Measurements from ENCODE around the gene CHPF2. TPM values are rescaled to one million over a fixed set of nuclear protein-coding genes. Genes with fewer than 3 reads are reported as not detected.

CHPF2 gene
- total and polyA plus RNA-seq, 2 experiments from 2014 or later, result 51.0 to 70.0 TPM

DNA sequence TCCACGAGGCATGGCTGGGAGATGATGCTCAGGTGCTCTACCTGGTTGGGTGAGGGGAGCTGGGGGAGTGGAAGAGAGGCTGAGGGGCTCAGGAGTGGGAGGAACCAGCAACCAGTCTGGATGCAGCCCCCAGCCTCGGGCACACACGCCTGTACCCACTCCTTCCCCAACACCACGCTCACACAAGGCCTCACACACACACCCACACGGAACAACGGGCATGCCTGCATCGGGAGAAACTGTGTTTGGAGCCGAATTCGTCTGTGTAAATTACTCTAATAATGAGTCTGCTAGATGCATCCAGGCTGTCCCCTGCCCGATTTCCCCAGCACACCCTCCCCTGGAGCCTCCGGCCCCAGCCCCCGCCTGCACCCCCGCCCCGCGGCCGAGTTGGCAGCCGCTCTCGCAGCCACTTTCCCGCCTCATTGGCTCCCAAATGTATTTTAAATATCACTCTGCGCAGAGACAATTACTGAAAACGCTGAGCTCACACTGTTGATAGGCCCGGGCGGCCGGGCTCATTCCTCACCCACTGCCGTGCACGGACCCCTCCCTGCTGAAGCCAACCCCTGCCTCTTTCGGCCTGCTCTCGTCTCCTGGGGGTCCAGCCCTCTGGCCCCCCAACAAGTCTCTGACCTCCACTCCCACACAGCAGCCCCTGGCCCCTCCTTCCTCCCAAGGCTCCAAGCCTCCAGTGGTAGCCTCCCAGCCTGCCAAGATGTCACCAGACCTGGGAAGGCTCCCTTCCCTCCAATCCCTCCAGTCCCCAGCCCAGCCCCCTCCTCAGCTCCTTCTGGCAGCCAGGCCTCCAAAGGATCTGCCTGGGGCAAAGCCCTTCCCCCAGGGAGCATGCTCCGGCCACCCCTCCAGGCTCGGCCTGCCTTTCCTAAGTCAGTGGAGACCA, 33.1 kb upstream of the CHPF2 start:
- WGBS (ENCODE audit: low lambda C conversion rate, missing lambda C conversion rate), result 83% methylated on average over 25 of the region's 30 CpGs
- no peak for TF ChIP-seq EZH2phosphoT487 (IDR thresholded peaks at IDR 0.05; ENCODE audit: low read depth, severe bottlenecking, unreplicated experiment)
- no peak for TF ChIP-seq EZH2 (IDR thresholded peaks at IDR 0.05; ENCODE audit: borderline replicate concordance)
- TF ChIP-seq CTCF (IDR thresholded peaks at IDR 0.05; ENCODE audit: poor library complexity), result no peak
- no peaks in the 10 kb centered on the region for H3K4me1 ChIP-seq (ENCODE audit: insufficient read depth)
- no peaks in the 10 kb centered on the region for H3K9me2 ChIP-seq (replicated peaks; ENCODE audit: insufficient read depth)
- no peak overlapping the region for H2AFZ ChIP-seq
- H4K20me1 ChIP-seq (ENCODE audit: insufficient read depth, poor library complexity, severe bottlenecking), result no peaks in the 10 kb centered on the region
- no peaks in the 10 kb centered on the region for H3K79me2 ChIP-seq
- DNase-seq (ENCODE audit: low spot score), result no peak
- no peaks in the 10 kb centered on the region for H3K9me3 ChIP-seq (ENCODE audit: low read depth)
- no peaks in the 10 kb centered on the region for H3K36me3 ChIP-seq (replicated peaks; ENCODE audit: insufficient read depth, low read depth)
- no peak overlapping the region for H3K4me2 ChIP-seq
- H3K4me3 ChIP-seq, result no peak overlapping the region
- H3K27ac ChIP-seq, result no peak overlapping the region
- peaks cover 13% of the 10 kb centered on the region for H3K27me3 ChIP-seq

DNA sequence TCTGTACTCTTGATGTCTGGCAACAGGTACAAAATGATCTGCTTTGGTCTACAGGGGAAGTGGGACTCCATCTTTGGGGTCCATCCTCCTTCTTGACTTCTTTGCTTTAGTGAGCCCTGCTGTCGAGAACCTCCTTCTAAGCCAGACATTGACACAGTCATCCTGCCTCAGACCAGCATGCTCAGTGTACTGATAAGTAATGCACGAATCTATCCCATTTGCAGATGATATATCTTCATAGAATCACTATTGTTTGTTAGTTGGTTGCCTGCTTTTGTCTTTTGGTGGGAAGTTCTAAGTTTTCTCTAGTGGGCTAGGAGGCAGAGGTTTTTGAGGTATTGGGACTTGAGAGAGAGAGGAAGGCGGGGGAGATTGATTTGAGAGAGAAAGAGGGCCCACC, 30.9 kb upstream of the CHPF2 start:
- H3K4me3 ChIP-seq, result no peak overlapping the region
- WGBS (ENCODE audit: low lambda C conversion rate, missing lambda C conversion rate), result 80% methylated on average over 3 of the region's 3 CpGs
- no peak for DNase-seq (ENCODE audit: low spot score)
- H3K79me2 ChIP-seq, result no peaks in the 10 kb centered on the region
- TF ChIP-seq EZH2phosphoT487 (IDR thresholded peaks at IDR 0.05; ENCODE audit: low read depth, severe bottlenecking, unreplicated experiment), result no peak
- TF ChIP-seq EZH2 (IDR thresholded peaks at IDR 0.05; ENCODE audit: borderline replicate concordance), result no peak
- no peak for TF ChIP-seq CTCF (IDR thresholded peaks at IDR 0.05; ENCODE audit: poor library complexity)
- no peak overlapping the region for H3K27ac ChIP-seq
- H3K27me3 ChIP-seq, result no peaks in the 10 kb centered on the region
- H3K4me1 ChIP-seq (ENCODE audit: insufficient read depth), result no peaks in the 10 kb centered on the region
- no peak overlapping the region for H3K4me2 ChIP-seq
- H3K9me3 ChIP-seq (ENCODE audit: low read depth), result no peaks in the 10 kb centered on the region
- H3K9me2 ChIP-seq (replicated peaks; ENCODE audit: insufficient read depth), result no peaks in the 10 kb centered on the region
- H4K20me1 ChIP-seq (ENCODE audit: insufficient read depth, poor library complexity, severe bottlenecking), result no peaks in the 10 kb centered on the region
- H3K36me3 ChIP-seq (replicated peaks; ENCODE audit: insufficient read depth, low read depth), result no peaks in the 10 kb centered on the region
- no peak overlapping the region for H2AFZ ChIP-seq

- Histone ChIP-seq H3K4me3 (no peak overlapping the region), H4K20me1 (ENCODE audit: insufficient read depth, poor library complexity, severe bottlenecking) (no peaks in the 10 kb centered on the region), H3K9me2 (replicated peaks; ENCODE audit: insufficient read depth) (no peaks in the 10 kb centered on the region), H3K27me3 (no peaks in the 10 kb centered on the region), H2AFZ (no peak overlapping the region), H3K79me2 (no peaks in the 10 kb centered on the region), H3K36me3 (replicated peaks; ENCODE audit: insufficient read depth, low read depth) (no peaks in the 10 kb centered on the region), H3K4me1 (ENCODE audit: insufficient read depth) (no peaks in the 10 kb centered on the region), H3K4me2 (no peak overlapping the region), H3K9me3 (ENCODE audit: low read depth) (no peaks in the 10 kb centered on the region), H3K27ac (no peak overlapping the region)
- 89% methylated on average over 4 of the region's 4 CpGs for WGBS (ENCODE audit: low lambda C conversion rate, missing lambda C conversion rate)
- TF ChIP-seq EZH2 (IDR thresholded peaks at IDR 0.05; ENCODE audit: borderline replicate concordance) (no peak), CTCF (IDR thresholded peaks at IDR 0.05; ENCODE audit: poor library complexity) (no peak), EZH2phosphoT487 (IDR thresholded peaks at IDR 0.05; ENCODE audit: low read depth, severe bottlenecking, unreplicated experiment) (no peak)
- DNase-seq (ENCODE audit: low spot score), result no peak
Observed at GRCh38 chr7:151201751-151202150, 30.5 kb upstream of the CHPF2 start.
